ENCODE measurements around the gene ADGRB3.
A peak's percentile ranks its signal among the peaks of the same experiment; 100 is the strongest.

- TF ChIP-seq GATA3 (IDR thresholded peaks at IDR 0.05; ENCODE audit: low read depth, low read length) (no peak), GATA2 (IDR thresholded peaks at IDR 0.05; ENCODE audit: low read depth, low read length) (peak; percentile 30; the same call in 1 of the 2 replicates)
Measured at GRCh38 chr6:68635412-68635705, 277 bp downstream of the ADGRB3 start.

Data from SH-SY5Y (cell line).